ENCODE results near the gene LOXL4.

GRCh38 chr10:98265403-98266378 is 2.3 kb downstream of the LOXL4 start:
- TF ChIP-seq POLR2A (IDR thresholded peaks at IDR 0.05; ENCODE audit: low read depth, low read length) (no peak), POLR2AphosphoS5 (IDR thresholded peaks at IDR 0.05; ENCODE audit: low read depth, low read length) (no peak)

All from GM12892 (cell line).